Non-pigmented ciliary epithelial cell (primary cell): ENCODE results near the gene CSDE1.
A peak's percentile ranks its signal among the peaks of the same experiment; 100 is the strongest.

ENCODE experiments used
- DNase-seq: peaks from one replicate; pipeline ENCODE4 v3.0.0-alpha.2; 2010; ENCODE audit warnings: low read depth

The CSDE1 gene

DNA sequence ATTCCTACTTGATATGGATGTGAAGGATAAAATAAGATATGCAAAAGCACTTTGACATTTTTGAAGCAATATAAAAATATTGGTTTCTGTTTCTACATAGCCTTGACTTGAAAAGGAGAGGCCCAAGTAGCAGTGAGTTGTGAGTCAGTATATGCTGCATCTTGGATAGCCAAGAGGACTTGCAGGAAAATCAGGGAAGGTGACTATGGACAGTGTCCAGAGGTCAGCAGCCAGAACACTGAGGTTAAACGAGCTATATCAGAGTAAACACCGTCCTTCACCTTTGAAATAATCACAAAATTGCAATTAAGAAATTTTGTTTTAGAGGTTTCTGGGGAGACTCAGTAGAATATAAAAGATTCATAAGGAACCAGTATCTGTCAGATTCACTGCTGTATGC lies 55.9 kb downstream of the CSDE1 start:
- no peak for DNase-seq

DNA sequence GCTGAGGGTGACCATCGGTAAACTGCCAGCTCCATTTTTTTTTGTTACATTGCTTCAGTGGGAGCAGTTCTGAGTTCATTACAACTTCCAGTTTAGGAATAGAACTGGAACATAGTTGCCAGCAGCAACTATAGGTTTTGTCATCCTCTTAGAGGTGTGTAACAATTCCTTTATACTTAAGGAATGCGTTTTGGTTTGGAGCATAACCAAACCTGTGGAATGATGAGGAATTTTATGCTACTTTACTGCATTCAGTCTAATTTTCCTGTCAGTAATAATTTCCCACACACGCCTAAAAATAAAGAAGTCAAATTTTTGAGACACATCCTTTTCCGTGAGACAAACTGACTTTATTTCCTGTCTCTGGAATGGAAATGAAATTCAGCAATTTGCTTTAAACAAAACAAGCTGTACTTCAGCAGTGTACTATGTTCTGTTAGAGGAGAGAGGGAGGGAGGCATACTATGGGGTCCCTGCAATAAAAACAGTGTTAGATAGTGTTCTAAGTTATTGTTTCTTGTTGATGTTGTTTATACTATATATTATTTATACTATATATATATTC lies 57.7 kb downstream of the CSDE1 start:
- DNase-seq = no peak

DNA sequence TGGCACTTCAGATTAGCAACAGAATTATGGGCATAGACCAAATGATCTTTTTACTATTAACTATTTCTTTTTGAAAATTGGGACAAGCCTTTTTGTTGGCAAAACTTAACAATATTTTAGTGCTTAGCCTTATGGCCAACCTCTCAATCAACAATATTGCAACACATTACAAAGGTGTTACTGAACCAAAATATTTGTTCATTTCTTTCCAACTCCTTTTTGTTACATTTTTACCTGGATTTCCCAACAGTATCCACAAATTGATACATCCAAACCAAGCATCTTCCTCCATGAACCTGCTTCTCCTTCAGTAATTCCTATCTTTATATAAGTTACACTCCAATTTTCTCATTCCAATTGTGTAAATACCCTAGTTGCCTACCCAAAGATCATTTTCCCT lies 61.0 kb downstream of the CSDE1 start:
- DNase-seq = no peak

DNA sequence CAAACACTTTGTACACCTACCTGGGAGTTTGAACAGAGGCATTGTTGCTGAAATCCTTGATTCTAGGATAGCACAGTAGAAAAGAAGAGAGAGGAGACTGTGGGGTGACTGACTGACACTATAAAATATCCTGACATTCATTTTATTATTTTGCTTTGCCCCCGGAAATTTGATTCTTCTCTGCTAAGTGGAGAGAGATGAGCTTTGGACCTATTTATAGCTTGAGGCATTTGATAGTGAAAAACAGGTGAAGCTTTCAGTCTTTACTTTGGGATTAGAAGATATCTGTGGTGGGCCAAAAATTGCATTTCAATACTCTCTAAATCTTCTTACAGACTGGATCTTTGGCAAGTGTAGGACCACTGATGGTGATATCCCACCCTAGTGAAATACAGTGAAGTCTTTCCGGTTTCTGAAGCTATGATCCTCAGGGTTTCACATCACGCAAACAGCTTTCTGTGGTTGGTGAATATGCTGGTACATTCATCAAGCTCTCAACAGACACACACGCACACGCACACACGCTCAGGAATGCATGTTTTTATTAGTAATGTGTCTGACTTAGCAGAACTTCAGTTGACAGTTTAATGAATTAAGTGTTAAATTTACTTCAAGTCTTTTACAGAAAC lies 62.2 kb downstream of the CSDE1 start, which contains the start of gene AMPD1:
AMPD1 (minus strand) TSS at position 117 of the 629 bp plus-strand sequence; CDS start at position 42, 75 bp downstream.
- DNase-seq = no peak

DNA sequence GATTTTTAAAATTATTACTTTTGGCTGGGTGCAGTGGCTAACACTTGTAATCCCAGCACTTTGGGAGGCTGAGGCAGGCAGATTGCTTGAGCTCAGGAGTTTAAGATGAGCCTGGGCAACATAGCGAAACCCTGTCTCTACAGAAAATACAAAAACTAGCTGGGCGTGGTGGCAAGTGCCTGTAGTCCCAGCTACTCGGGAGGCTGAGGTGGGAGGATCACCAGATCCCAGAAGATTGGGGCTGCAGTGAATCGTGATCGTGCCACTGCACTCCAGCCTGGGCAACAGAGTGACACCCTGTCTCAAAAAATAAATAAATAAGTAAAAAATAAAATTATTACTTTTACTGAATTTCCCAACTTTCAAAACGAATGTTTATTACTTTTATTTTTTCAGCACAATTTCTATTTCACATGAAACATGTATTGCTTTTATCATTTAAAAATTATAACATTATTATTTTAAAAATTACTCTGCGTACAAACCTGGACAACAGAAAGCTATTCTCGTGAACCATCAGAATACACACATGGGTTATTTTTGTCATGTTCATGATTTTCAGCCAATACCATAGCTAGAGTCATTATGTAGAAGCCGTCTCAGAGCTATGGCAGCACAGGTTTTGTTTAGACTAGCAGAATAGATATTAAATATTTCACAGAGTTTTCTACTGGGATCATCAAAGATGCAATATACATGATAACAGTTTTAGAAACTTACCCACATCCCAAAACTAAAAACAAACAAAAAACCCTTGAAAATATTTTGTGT lies 63.1 kb downstream of the CSDE1 start:
- DNase-seq = no peak

DNA sequence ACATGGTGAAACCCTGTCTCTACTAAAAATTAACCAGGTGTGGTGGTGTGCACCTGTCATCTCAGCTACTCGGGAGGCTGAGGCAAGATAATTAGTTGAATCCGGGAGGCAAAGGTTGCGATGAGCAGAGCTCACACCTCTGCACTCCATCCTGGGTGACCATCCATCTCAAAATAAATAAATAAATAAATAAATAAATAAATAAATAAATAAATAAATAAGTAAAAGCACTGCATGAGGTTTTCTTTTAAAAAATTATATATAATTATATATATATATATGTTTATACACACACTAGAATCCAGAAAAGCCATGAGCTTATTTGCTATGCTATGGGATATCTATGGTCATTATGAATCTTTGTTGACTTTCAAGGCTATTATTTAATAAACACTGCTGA lies 64.8 kb downstream of the CSDE1 start:
- DNase-seq = no peak

DNA sequence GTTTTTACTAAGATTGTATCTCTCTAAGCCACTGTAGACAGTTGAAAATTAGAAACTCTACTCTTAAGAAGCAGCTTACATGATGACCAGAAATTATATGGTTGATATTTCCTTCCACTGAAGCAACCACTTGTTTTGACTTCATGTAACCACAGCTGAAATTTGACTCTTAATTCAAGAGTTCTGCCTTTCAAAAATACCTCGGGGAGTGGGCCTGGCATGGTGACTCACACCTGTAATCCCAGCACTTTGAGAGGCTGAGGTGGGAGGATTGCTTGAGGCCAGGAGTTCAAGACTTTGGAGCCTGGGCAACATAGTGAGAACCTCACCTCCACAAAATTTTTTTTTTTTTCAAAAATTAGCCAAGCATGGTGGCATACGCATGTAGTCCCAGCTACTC lies 66.7 kb downstream of the CSDE1 start:
- DNase-seq = no peak

DNA sequence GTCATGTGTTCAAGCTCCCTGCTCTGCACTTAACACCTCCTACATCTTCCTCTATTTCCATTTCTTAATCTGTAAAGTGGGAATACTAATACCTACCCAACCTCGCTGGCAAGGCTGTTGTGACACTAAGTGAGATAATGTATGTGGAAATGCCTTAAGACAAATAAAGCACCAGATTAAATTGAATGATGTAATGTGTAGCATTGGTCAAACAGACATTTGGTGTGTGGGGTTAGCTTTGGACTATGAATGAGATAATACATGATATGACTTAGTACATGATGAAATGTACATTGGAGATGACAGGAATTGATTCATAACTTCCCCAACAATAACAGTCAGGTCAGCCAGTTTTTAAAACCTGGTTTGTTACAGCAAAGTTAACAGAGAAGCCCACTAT lies 67.6 kb downstream of the CSDE1 start:
- no peak for DNase-seq

DNA sequence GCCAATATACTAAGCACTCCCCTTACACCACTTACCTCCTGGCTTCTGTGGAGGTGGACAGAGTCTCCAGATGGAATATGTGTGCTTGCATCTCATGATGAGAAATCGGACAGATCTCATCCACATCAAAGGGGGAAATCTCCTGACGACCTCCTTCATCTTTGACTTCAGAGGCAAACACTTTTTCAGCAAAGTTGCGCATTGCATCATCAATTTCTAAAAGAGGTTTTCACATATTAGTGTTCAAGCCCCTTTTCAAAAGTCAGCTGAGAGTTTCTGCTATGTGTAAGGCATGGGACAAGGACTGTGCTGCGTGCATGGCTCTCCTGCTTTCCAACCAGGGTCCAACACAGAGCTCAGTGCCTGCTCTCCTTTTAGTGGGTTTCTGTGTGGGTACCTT lies 69.3 kb downstream of the CSDE1 start:
- DNase-seq = no peak

DNA sequence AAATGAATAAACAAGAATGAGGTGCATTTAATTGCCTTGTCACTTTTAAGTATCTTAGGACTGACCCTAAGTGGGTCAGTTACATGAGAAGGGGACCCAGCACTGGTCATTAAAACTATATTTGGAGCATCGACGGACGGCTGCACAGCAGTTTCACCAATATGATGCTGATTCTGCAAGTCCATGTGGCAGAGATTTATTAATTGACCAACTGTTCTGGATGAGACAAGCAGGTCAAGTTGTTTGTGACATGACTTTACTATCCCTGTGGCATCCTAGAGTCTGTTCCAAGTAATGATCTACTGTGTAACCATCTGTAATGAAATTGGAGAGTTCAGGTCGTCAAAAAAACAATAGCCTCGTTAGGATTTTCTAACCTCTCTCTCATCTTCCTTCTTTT lies 71.9 kb downstream of the CSDE1 start:
- no peak for DNase-seq

DNA sequence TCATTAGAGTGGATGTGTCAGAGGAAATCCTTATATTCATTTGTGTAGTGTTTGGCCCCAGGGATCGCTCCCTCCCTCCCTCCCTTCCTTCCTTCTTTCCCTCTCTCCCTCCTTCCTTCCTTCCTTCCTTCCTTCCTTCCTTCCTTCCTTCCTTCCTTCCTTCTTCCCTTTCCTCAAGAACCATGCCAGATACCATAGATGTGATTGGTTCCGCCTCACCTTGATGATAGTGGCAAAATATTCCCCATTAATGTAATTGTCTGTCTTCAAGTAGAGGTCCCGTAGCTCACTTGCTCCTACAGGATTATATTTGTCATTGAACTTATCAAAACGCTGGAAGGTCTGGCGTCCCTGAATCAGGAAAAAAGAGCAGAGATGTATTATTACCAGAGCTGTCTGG lies 80.1 kb downstream of the CSDE1 start:
- DNase-seq = no peak

DNA sequence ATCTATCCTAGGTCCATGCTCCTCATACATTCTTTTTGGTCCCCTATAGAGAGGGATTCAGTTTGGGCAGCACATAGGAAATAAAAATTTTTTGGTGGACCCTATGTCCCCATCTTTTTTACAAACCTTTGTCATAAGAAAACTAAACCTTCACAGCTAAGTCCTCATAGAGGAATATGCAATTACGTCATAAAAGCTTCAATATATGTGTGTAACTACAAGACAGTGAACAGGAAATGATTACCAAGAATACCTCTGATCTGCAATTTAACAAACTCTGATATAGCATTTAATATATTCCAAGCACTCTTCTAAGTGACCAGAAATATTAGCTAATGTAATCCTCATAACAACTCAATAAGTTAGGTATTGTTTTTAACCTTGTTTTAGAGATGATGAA lies 81.7 kb downstream of the CSDE1 start:
- DNase-seq = no peak

DNA sequence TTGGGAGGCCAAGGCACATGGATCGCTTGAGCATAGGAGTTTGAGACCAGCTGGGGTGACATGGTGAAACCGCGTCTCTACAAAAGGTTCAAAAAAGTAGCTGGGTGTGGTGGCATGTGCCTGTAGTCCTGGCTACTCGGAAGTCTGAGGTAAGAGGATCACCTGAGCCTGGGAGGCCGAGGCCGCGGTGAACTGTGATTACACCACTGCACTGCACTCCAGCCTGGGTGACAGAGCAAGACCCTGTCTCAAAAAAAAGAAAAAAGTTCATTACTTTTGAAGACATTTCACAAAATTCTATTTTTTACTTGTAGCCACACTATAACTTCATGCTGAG lies 85.9 kb downstream of the CSDE1 start:
- DNase-seq = no peak

DNA sequence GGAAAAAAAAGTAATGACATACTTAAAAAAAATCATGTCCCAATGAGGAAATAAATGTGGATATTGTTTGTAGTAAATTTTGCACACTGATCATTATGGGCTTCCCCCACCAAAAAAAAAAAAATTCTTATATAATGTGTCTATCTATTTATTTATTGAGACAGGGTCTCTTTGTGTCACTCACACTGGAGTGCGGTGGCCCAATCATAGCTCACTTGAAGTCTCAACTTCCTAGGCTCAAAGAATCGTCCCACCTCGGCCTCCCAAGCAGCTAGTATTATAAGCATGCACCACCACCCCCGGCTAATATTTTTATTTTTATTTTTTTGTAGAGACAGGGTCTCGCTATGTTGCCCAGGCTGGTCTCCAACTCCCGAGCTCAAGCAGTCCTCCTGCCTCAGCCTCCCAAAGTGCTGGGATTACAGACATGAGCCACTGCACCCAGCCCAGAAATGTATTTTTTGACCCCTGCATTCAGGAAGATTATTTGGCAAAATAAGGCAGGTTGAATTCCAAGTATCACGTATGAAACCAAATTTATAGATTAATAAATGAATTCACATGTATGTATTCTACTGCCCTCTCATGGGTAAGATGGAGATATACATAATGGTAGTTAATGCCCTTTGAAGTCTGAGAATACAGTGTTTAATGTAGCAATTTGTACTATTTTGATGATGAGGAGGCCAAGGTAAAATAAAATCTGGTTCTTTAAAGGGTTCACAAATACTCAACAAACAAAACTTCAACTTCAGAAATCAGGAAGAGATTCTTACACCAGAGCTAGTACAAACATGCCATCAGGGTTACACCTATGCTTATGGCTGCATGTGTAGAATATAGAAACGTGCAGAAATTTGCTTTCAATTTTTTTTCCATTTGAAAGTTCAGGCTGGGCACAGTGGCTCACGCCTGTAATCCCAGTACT lies 86.5 kb downstream of the CSDE1 start:
- no peak for DNase-seq

DNA sequence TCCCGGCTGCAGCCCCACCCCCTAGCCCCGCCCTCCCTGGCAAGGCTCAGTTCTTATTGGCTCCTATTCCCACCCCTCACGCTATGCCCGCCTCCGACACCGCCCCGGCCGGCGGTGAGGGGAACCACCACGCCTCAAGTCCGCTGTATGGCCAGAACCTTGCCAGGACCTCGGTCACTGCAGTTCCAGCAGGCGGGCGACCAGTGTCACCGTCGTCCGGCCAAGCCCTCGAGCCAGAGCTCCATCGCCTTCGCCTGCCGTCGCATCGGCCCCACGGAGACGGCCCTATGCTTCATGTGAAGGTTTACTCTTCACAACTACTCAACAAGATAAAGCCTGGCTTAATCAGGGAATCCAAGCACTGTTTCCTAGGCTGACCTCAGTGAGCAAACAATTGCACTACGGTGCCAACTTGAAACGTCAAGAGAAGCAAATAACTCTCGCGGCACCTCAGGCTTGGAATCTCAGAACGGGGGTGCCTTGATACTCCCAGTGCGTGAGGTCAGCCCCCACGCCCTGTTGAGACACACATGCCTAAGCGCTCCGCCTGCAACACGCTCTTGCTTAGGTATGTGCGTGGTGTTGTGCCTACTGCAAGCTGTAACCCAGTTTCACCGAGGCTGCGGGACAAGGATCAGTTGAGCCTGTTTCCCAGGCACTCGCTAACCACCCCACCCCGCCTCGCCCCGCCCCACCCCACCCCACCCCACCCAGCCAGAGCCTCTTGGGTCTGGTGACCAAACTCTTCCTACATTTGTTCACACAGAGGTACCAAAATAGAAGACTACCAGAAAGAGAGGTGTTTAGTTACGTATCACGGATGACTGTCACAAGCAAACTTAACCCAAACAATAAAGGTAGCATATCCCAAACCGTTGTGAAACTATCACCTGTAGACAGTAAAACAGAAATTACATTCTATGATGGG lies 87.4 kb downstream of the CSDE1 start:
- peak; percentile 42 for DNase-seq

DNA sequence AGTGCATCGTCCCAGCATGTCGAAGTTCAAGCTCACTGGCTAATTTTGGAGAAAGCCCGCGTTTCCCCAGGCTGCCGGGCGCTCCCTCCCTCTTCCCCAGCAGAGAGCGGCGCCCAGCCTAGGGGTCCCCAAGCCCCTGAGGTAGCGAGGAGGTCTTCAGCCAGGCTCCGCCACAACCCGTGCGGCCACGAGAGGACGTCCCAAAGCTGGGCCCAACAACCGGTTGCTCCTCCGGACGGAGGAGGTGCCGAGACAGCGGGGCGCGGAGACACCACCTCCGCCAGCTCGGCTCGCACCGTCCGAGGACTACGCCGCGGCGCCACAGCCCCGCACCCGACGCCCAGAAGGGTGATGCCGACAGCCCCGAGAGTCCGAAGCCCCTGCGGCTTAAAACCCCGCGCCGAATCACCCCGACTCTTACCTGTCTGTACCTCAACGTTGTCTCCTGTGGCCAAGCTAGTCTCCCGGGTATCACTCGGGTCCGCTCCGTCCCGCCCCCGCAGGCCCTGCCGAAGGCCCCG lies 88.2 kb downstream of the CSDE1 start, which contains the start of gene DENND2C:
DENND2C (minus strand) TSS at position 488 of the 521 bp plus-strand sequence. CDS start 44,065 bp downstream, outside the sequence.
- no peak for DNase-seq

DNA sequence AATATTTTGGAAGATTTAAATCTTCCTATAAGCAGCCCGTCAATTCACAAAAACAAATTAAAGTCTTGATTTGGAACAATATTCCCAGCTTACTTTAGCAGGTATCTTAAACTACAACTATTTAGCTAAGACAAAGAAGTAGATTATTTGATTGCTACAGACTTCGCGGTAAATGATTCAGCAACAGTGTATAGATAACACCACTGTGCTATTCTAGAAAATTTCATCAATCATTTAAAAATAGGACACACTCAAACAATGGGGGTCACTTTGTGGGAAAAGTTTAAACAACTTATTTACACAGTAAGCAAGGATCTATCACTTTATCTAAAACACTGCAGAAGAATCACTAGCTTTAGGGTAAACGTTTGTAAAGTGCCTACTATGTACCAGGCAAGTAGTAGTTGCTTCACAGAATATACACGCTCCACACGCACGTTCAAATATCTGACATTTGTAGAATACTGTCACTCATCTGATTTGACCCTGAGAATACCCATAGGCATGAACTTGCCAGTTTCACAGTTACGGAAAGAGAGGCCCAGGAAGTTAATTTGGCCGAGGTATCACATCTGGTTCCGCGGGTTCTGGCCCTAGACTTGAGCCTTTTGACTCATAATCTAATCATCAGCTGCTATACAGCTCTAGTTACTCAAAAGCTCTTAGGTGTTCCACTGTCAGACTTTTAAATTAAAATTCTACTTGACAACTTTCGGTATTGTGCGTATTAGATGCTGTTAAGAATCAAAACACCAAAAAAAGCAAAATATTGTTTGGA lies 88.8 kb downstream of the CSDE1 start:
- DNase-seq = no peak

DNA sequence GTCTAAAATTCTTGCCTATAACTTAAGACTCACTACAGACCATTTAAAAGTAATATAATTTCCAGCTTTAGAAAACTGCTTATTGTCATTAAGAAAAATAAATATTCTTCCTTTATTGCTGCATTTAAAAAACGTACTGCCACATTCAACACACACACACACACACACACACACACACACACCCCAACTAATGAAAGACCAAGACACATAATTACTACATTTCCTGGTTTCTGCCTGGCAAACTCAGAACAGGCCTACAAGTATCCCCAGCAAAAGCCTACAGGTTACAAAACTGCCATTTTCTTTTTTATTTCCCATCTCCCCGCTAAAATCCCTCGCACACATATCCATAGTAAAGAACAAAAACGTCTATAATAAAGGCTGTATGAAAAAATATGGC lies 89.4 kb downstream of the CSDE1 start:
- DNase-seq = no peak

DNA sequence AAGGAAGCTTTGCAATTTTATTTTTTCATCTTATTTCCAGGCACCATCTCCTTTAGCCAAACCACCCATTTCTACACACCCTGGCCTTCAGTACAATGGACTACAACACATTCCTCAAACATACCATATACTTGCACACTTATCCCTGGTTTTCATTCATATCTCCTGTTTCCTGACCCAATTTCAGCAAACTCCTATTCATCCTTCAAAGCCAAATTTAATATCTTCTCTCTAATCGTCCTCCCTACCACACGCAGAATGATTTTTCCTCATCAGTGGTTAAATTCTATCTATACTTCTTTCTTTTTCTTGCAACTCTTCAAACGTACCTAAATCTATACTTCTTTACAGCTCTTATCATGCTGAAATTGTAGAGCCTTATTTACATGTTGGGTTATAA lies 90.8 kb downstream of the CSDE1 start:
- DNase-seq = no peak
